22Rv1 (cell line): Measurements from ENCODE around the gene QPCT.
"Not testable (repeated sequence)": the region's sequence is repeated elsewhere in the genome, so short reads cannot be mapped to it uniquely, and the experiment has no call there.

Experiments used
- H3K27ac ChIP-seq: fragments of 450-650 bp; 2 replicates; pipeline ENCODE4 v1.5.1; 2017
- ZFX ChIP-seq: fragments of 450-650 bp; IDR thresholded peaks from 2 replicates; pipeline ENCODE4 v1.6.1; 2017; ENCODE audit warnings: antibody characterized with exemption, borderline replicate concordance
- TF ChIP-seq, protein P1 (sequence below): fragments of 450-650 bp; IDR thresholded peaks from 2 replicates; pipeline ENCODE4 v1.5.1; 2017; ENCODE audit warnings: mild to moderate bottlenecking

Gene QPCT

DNA sequence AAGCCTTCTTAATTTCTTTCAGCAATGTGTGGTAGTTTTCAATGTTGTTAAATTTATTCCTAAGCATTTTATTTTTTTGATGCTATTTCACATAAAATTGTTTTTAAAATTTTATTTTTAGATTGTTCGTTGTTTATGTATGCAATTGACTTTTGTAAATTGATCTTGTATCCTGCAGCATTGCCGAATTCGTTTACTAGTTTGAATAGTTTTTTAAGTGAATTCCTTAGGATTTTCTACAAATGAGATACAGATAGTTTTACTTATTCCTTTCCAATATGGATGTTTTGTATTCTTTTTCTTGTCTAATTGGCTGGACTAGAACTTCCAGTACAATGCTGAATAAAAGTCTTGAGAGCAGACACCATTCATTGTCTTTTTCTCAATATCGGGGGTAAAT lies 55.6 kb downstream of the QPCT start:
- TF ChIP-seq ZFX = no peak
- TF ChIP-seq, protein P1, sequence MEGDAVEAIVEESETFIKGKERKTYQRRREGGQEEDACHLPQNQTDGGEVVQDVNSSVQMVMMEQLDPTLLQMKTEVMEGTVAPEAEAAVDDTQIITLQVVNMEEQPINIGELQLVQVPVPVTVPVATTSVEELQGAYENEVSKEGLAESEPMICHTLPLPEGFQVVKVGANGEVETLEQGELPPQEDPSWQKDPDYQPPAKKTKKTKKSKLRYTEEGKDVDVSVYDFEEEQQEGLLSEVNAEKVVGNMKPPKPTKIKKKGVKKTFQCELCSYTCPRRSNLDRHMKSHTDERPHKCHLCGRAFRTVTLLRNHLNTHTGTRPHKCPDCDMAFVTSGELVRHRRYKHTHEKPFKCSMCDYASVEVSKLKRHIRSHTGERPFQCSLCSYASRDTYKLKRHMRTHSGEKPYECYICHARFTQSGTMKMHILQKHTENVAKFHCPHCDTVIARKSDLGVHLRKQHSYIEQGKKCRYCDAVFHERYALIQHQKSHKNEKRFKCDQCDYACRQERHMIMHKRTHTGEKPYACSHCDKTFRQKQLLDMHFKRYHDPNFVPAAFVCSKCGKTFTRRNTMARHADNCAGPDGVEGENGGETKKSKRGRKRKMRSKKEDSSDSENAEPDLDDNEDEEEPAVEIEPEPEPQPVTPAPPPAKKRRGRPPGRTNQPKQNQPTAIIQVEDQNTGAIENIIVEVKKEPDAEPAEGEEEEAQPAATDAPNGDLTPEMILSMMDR = no peak

DNA sequence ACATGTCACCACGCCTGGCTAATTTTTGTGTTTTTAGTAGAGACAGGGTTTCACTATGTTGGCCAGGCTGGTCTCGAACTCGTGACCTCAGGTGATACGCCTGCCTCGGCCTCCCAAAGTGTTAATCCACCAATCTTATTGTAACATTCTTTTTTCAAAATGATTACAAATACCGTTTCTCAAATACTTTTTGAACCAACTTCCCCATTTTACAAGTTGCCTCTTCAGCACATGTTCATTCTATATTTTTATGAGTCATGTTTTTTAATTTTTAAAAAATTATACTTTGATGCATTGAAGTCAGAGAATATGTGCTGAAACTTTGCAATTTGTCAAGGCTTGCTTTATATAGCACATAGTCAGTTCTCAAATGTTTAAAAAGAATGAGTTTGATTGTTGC lies 58.2 kb downstream of the QPCT start:
- no peak overlapping the region for H3K27ac ChIP-seq
- no peak for TF ChIP-seq ZFX
- TF ChIP-seq, protein P1 = no peak

More for the DNA sequence above, 55.6 kb downstream of the QPCT start:
- no peak overlapping the region for H3K27ac ChIP-seq

DNA sequence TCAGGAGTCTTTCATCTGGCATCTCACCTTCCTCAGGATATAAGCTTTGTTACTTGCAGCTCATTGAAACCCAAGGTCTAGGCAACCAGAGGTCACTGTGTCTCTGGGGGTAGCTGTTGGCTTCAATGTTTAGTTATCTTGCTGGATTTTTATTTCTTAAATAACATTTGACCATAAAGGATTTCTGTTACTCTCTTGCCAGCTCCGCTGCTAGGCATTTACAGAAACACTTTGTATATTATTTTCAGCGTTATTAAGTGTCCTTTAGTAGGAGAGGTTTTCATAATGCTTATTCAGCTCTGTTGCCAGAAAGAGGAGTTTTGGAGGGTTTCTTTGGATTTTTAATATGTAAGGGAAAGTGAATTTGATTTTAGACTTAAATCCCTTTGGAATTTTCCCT lies 61.4 kb downstream of the QPCT start:
- TF ChIP-seq ZFX = no peak
- TF ChIP-seq, protein P1 = no peak
- no peak overlapping the region for H3K27ac ChIP-seq

DNA sequence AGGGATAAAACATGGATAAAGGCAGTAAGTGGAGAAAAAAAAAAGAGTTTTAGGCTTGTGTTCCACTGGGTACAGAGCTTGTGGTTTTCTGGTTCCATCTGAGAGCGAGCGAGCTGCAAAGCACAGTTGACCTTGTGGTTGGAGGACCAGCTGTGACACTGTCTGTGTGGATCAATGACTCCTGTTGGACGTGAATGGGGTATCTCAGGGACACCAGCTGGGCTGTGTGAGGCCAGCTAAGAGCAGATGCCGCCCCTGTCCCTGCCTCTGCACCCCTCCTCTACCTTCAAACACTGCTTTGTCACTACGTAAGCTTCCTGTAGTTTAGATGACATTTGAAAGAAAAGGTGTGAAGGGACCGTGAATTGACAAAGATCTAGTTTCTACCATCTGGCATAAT lies 67.8 kb downstream of the QPCT start:
- TF ChIP-seq, protein P1 = no peak
- no peak for TF ChIP-seq ZFX
- no peak overlapping the region for H3K27ac ChIP-seq

DNA sequence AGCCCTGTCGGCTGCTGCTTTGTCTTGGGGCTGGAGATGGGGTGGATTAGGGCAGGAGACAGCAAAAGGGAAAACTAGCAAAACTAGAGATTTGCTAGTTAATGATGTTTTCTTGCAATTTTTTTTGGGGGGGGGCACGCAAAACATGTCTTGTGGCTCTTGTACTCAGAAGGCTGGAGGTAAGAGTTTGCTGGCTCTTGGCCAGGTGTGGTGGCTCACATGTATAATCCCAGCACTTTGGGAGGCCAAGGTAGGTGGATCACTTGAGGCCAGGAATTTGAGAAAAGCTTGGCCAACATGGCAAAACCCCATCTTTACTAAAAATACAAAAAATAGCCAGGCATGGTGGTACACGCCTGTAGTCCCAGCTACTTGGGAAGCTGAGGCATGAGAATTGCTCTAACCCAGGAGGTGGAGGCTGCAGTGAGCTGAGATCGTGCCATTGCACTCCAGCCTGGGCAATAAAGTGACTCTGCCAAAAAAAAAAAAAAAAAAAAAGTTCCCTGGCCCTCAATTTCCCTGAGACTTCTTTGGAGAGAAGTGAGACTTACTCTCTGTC lies 69.6 kb downstream of the QPCT start:
- not testable (repeated sequence) for H3K27ac ChIP-seq

DNA sequence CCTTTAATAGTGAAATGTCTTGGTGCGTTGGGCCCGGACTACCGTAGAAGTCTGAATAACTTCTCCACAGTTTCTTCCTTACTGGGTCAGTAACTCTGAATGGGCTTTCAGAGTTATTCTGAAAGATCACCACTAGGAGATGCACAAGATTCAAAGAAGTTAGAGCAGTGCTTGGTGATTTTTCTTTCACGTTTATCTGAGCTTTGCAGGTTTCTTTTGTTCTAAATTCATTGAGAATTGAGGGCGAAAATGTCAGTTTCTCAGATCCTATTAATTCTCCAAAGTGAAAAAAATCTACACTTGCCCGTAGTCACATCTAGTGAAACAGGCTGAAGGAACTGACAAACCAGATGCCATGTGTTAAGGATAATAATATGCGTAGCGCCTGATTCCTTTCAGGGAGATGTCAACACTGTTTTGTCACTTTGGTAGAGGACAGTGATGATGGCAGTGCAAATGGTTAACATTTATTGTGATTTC lies 70.1 kb downstream of the QPCT start:
- no peak for TF ChIP-seq ZFX
- TF ChIP-seq, protein P1 = peak; percentile 92
- H3K27ac ChIP-seq = no peak overlapping the region

DNA sequence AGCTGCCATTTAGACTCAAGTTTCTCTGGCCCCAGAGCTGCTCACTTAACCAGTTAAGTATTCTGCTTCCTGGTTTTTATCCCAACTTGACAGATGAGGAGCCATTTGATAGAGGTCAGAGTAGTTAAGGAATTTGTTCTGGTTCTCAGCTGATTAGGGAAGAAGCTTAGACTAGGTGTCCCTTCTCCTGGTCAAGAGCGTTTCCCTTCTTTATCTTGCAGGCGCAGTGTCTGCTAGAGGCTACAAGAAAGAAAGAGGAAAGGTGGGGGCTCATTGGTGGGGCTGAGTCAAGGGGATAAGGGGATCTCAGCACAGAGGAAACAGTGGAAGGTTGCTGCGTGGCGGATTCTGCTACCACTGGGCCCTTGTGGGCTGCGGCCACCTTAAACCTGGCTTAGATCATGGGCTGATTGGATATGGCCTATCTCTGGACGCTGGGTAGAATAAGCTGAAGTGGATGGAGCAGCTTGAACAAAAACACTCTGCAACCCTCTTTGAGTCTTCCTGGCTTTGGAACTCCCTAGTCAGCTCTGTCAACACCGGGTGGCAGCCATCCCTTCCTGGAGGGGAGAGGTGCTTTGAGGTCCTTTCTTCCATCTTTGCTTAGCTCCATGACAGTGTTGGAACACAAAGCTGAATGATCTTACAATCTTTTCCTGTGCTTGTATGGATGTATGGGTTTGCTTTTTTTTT lies 70.8 kb downstream of the QPCT start:
- no peak for TF ChIP-seq ZFX
- TF ChIP-seq, protein P1 = no peak

DNA sequence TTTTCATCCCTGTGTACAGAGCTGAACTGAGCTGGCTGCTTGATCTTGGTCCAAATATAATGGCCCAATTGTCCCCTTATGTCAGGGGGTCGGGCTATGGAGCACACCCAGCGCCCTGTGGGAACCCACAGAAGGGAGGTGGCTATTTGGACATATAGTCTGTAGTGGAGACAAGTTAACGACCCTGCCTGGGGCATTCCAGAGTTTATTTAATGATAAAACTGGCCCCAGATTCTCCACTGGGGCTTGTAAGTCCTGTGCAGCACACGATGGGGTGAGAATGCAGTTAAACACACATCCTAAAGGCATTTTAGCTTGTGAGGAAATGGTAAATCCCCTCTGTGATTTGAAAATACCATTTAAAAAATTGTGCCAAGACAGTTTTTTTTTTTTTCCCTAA lies 72.9 kb downstream of the QPCT start:
- no peak overlapping the region for H3K27ac ChIP-seq
- TF ChIP-seq, protein P1 = no peak
- no peak for TF ChIP-seq ZFX

More for the DNA sequence above, 70.8 kb downstream of the QPCT start:
- H3K27ac ChIP-seq = no peak overlapping the region
